ENCODE results near the gene MAGI3. TPM values are rescaled to one million over a fixed set of nuclear protein-coding genes. Genes with fewer than 3 reads are reported as not detected.

Gene MAGI3
- polyA plus RNA-seq, 1 donor from 2014 or later = 10.8 TPM

DNA sequence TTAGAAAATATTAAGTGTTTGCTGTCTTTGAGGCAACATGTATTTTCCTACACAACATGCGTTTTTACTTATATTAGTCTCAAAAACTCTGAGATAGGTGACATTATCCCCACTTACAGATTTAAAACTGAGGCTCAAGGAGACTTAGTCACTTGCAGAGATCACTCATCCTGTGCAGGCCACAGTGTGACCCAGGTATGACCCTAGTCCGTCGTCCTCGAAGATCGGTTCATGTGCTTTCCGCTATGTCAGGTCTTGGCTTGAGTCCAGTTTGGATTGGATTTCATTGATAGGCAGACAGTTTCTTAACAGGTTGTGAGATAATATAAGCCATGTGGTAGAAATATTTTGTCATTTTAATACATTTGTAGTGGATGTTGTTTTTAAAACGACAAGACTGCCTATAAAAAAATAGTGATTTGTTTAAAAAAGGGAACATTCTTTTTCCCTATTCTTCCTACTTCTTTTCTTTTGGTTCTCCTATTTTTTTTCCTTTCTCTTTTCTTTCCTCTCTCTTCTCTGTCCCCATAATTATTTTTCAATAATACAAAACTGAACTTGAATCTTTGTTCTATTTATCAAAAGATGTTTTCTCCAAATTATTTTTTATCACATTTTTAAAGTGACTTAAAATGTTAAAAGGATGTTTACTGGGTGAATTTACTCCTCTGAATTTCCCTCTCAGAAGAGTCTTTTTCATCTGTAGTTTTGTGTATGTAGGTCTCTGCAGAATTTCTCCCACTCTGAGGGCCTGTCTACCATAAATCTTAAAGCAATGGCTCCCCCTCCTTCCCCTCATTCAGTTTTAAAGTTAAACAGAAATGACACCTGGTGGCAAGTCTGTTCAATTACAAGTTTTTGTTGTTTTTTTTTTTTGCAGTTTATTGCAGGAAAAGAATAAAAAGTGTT lies 287.2 kb downstream of the MAGI3 start:
- Histone ChIP-seq H3K4me3 (ENCODE audit: low read length) (no peak overlapping the region), H3K9ac (ENCODE audit: low read length) (no peak overlapping the region), H3K79me2 (replicated peaks; ENCODE audit: insufficient read depth, low read length) (no peaks in the 10 kb centered on the region), H3K9me3 (ENCODE audit: low read length) (no peaks in the 10 kb centered on the region), H3K9me2 (ENCODE audit: insufficient read depth, low read length) (no peaks in the 10 kb centered on the region), H4K20me1 (ENCODE audit: insufficient read depth) (no peaks in the 10 kb centered on the region), H3K36me3 (ENCODE audit: insufficient read depth, low read length) (no peaks in the 10 kb centered on the region), H2AFZ (ENCODE audit: low read depth, low read length) (no peak overlapping the region), H3K27ac (ENCODE audit: low read length) (no peak overlapping the region), H3K27me3 (ENCODE audit: insufficient read depth, low read depth, low read length) (no peaks in the 10 kb centered on the region), H3F3A (ENCODE audit: insufficient read depth, low read length, poor library complexity, severe bottlenecking) (no peaks in the 10 kb centered on the region), H3K4me2 (ENCODE audit: low read length) (no peak overlapping the region)
- TF ChIP-seq SMC3 (conservative IDR thresholded peaks at IDR 0.05; ENCODE audit: poor library complexity) = peak; percentile 95
- TF ChIP-seq POLR2AphosphoS5 (IDR thresholded peaks at IDR 0.05) = no peak
- TF ChIP-seq, protein P1, sequence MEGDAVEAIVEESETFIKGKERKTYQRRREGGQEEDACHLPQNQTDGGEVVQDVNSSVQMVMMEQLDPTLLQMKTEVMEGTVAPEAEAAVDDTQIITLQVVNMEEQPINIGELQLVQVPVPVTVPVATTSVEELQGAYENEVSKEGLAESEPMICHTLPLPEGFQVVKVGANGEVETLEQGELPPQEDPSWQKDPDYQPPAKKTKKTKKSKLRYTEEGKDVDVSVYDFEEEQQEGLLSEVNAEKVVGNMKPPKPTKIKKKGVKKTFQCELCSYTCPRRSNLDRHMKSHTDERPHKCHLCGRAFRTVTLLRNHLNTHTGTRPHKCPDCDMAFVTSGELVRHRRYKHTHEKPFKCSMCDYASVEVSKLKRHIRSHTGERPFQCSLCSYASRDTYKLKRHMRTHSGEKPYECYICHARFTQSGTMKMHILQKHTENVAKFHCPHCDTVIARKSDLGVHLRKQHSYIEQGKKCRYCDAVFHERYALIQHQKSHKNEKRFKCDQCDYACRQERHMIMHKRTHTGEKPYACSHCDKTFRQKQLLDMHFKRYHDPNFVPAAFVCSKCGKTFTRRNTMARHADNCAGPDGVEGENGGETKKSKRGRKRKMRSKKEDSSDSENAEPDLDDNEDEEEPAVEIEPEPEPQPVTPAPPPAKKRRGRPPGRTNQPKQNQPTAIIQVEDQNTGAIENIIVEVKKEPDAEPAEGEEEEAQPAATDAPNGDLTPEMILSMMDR (IDR thresholded peaks at IDR 0.05; ENCODE audit: poor library complexity, severe bottlenecking) = peak; percentile 83
- TF ChIP-seq EZH2 (IDR thresholded peaks at IDR 0.05; ENCODE audit: borderline replicate concordance, insufficient read depth, low read length, poor library complexity, severe bottlenecking) = no peak
- TF ChIP-seq EP300 (conservative IDR thresholded peaks at IDR 0.05; ENCODE audit: poor library complexity, severe bottlenecking) = no peak
- TF ChIP-seq RAD21 (conservative IDR thresholded peaks at IDR 0.05) = peak; percentile 90

DNA sequence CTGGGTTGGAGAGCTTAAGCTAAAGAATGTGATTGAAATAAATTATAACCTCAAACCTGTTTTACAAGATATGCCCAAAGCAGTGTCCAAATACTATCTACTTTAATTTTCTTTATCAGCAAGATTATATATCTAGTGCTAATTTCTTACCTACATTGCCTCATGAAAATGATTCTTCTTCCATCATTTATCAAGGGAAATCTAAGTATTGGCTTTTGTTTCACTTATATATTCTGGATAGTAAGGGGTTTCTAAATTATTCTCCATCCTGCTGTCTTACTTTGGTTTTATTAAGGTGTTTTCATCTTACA lies 287.8 kb downstream of the MAGI3 start:
- TF ChIP-seq EZH2 (IDR thresholded peaks at IDR 0.05; ENCODE audit: borderline replicate concordance, insufficient read depth, low read length, poor library complexity, severe bottlenecking) (no peak), MXI1 (conservative IDR thresholded peaks at IDR 0.05; ENCODE audit: poor library complexity, severe bottlenecking) (no peak), EP300 (conservative IDR thresholded peaks at IDR 0.05; ENCODE audit: poor library complexity, severe bottlenecking) (no peak), TAF1 (IDR thresholded peaks at IDR 0.05; ENCODE audit: low read depth) (no peak), SMC3 (conservative IDR thresholded peaks at IDR 0.05; ENCODE audit: poor library complexity) (no peak), POLR2AphosphoS5 (IDR thresholded peaks at IDR 0.05) (no peak), RAD21 (conservative IDR thresholded peaks at IDR 0.05) (no peak)
- TF ChIP-seq, protein P2, sequence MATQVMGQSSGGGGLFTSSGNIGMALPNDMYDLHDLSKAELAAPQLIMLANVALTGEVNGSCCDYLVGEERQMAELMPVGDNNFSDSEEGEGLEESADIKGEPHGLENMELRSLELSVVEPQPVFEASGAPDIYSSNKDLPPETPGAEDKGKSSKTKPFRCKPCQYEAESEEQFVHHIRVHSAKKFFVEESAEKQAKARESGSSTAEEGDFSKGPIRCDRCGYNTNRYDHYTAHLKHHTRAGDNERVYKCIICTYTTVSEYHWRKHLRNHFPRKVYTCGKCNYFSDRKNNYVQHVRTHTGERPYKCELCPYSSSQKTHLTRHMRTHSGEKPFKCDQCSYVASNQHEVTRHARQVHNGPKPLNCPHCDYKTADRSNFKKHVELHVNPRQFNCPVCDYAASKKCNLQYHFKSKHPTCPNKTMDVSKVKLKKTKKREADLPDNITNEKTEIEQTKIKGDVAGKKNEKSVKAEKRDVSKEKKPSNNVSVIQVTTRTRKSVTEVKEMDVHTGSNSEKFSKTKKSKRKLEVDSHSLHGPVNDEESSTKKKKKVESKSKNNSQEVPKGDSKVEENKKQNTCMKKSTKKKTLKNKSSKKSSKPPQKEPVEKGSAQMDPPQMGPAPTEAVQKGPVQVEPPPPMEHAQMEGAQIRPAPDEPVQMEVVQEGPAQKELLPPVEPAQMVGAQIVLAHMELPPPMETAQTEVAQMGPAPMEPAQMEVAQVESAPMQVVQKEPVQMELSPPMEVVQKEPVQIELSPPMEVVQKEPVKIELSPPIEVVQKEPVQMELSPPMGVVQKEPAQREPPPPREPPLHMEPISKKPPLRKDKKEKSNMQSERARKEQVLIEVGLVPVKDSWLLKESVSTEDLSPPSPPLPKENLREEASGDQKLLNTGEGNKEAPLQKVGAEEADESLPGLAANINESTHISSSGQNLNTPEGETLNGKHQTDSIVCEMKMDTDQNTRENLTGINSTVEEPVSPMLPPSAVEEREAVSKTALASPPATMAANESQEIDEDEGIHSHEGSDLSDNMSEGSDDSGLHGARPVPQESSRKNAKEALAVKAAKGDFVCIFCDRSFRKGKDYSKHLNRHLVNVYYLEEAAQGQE (IDR thresholded peaks at IDR 0.05; ENCODE audit: borderline replicate concordance) = no peak
- TF ChIP-seq, protein P1 (IDR thresholded peaks at IDR 0.05; ENCODE audit: poor library complexity, severe bottlenecking) = no peak
- H3K27ac ChIP-seq (ENCODE audit: low read length) = no peak overlapping the region
- H3K36me3 ChIP-seq (ENCODE audit: insufficient read depth, low read length) = no peaks in the 10 kb centered on the region
- H3K9ac ChIP-seq (ENCODE audit: low read length) = no peak overlapping the region
- no peak overlapping the region for H2AFZ ChIP-seq (ENCODE audit: low read depth, low read length)
- no peak overlapping the region for H3K4me3 ChIP-seq (ENCODE audit: low read length)
- H4K20me1 ChIP-seq (ENCODE audit: insufficient read depth) = no peaks in the 10 kb centered on the region
- no peaks in the 10 kb centered on the region for H3K27me3 ChIP-seq (ENCODE audit: insufficient read depth, low read depth, low read length)
- H3K9me2 ChIP-seq (ENCODE audit: insufficient read depth, low read length) = no peaks in the 10 kb centered on the region
- H3F3A ChIP-seq (ENCODE audit: insufficient read depth, low read length, poor library complexity, severe bottlenecking) = no peaks in the 10 kb centered on the region
- H3K79me2 ChIP-seq (replicated peaks; ENCODE audit: insufficient read depth, low read length) = no peaks in the 10 kb centered on the region
- no peak overlapping the region for H3K4me2 ChIP-seq (ENCODE audit: low read length)
- H3K9me3 ChIP-seq (ENCODE audit: low read length) = no peaks in the 10 kb centered on the region

All from neural cell (in vitro differentiated cells).